HFFc6 (cell line): ENCODE measurements around the gene LTB4R. TPM values are rescaled to one million over a fixed set of nuclear protein-coding genes. Genes with fewer than 3 reads are reported as not detected.

Experiments
- DNase-seq: peaks from one replicate; pipeline ENCODE4 v3.0.0-alpha.2; 2018
- H3K27ac Mint-ChIP-seq: 2 replicates; pipeline ENCODE4 v1.8.0; 2020; ENCODE audit warnings: mild to moderate bottlenecking, mixed read lengths
- H3K27me3 Mint-ChIP-seq: 2 replicates; pipeline ENCODE4 v1.8.0; 2021; ENCODE audit warnings: mild to moderate bottlenecking, moderate library complexity, mixed read lengths; ENCODE audit not compliant: insufficient read depth
- H3K36me3 Mint-ChIP-seq: 2 replicates; pipeline ENCODE4 v1.8.0; 2021; ENCODE audit warnings: low read depth, mixed read lengths
- H3K4me1 Mint-ChIP-seq: 2 replicates; pipeline ENCODE4 v1.8.0; 2020; ENCODE audit warnings: low read depth, mixed read lengths
- H3K4me3 Mint-ChIP-seq: 2 replicates; pipeline ENCODE4 v1.8.0; 2020; ENCODE audit warnings: mild to moderate bottlenecking, moderate library complexity, mixed read lengths
- H3K9me3 Mint-ChIP-seq: 2 replicates; pipeline ENCODE4 v1.8.0; 2020; ENCODE audit warnings: mild to moderate bottlenecking, mixed read lengths
- CTCF ChIP-seq: fragments of 200-600 bp; sonication (generic); IDR thresholded peaks from 2 replicates; pipeline ENCODE4 v1.5.0; 2021; ENCODE audit warnings: antibody characterized with exemption, mild to moderate bottlenecking
- total RNA-seq, 6 experiments: library from RNA; stranded (reverse); fragmentation: NEBNext Ultra II Directional; extraction: Animal tissue kit (Norgen Biotek cat#: 25700); gene quantifications; 2 replicates in 1 of 6; 3 replicates in 5 of 6; pipeline ENCODE4 v1.2.3, GENCODE V29; 2021

Gene LTB4R
- total RNA-seq, 6 experiments from 2014 or later, result 1.5 to 2.9 (median 1.9) TPM

DNA sequence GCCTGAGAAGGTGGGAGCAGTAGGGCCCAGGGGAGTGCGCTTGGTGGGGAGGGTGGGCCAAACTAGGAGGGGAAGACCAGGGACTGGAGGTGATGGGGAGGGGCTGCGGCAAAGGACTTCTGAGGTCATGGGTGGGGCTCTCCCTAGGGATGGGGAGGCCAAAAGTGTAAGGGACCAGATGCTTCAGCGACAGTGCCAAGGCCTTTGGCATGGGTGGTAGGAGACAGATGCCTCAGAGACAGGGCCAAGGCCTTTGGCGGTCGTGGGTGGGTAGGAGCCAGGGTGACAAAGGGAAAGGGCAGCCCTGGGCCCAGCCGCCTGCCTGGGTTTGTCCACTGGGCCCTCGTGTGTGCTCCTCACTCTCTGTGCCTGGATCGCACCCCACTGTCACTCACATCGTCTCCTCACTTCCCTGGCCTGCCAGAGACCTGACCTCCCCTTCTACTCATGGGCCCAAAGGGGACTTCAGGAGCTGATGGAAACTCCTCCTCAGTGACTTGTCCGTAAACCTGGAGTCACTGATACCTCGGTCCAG lies 26.7 kb upstream of the LTB4R start:
- no peak for TF ChIP-seq CTCF
- Mint-ChIP-seq H3K36me3 (no peaks in the 10 kb centered on the region), H3K4me1 (peaks cover 16% of the 10 kb centered on the region; the same call in 1 of the 2 replicates), H3K9me3 (no peaks in the 10 kb centered on the region), H3K4me3 (no peak overlapping the region), H3K27ac (no peak overlapping the region), H3K27me3 (no peaks in the 10 kb centered on the region; the same call in 1 of the 2 replicates)
- no peak for DNase-seq

GRCh38 chr14:24285351-24285750 lies 26.0 kb upstream of the LTB4R start:
- no peaks in the 10 kb centered on the region; the same call in 1 of the 2 replicates for H3K27me3 Mint-ChIP-seq
- no peak overlapping the region for H3K4me3 Mint-ChIP-seq
- H3K9me3 Mint-ChIP-seq, result no peaks in the 10 kb centered on the region
- peaks cover 2% of the 10 kb centered on the region; the same call in 1 of the 2 replicates for H3K36me3 Mint-ChIP-seq
- TF ChIP-seq CTCF, result no peak
- DNase-seq, result peak; percentile 20
- 0 out of 2 replicates have a peak overlapping the region, but pooled peaks have one; percentile 8 for H3K27ac Mint-ChIP-seq
- peaks cover 14% of the 10 kb centered on the region; the same call in 1 of the 2 replicates for H3K4me1 Mint-ChIP-seq

GRCh38 chr14:24286996-24287395 lies 24.3 kb upstream of the LTB4R start:
- Mint-ChIP-seq H3K4me1 (peaks cover 6% of the 10 kb centered on the region; the same call in 1 of the 2 replicates), H3K9me3 (no peaks in the 10 kb centered on the region), H3K27ac (no peak overlapping the region), H3K4me3 (no peak overlapping the region), H3K27me3 (peaks cover under 1% of the 10 kb centered on the region; the same call in 1 of the 2 replicates), H3K36me3 (peaks cover 7% of the 10 kb centered on the region; the same call in 1 of the 2 replicates)
- DNase-seq, result no peak
- no peak for TF ChIP-seq CTCF

DNA sequence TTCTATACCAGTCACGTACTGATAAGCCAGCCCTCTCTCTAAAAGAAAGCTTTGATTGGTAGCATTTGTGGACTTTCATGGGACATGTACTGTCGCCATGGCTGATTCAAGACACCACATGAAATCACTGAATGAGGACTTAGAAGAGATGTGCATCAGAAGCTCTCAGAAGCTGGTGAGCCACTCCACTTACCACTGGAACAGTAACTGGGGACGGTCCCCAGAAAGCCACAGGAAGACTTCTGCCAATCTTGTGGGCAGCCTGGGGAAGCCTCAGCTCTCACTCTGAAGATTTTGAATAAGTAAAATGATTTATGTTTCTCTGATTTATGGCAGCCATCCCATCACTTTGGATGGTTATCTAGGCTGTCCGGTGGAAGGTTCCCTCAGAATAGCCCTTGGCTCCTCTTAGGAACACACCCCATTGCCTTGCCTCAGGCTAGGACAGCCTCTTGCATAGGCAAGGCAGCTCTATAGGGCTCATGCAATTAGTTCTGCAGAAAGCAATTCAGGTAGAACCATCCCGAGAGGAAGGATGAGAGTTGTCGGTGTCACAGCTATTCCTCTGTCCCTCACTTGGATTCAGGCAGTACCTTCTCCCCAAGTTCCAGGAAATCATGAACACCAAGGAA lies 21.5 kb upstream of the LTB4R start:
- H3K4me1 Mint-ChIP-seq, result peaks cover 6% of the 10 kb centered on the region; the same call in 1 of the 2 replicates
- H3K27me3 Mint-ChIP-seq, result peaks cover 2% of the 10 kb centered on the region; the same call in 1 of the 2 replicates
- no peak for TF ChIP-seq CTCF
- DNase-seq, result no peak
- no peak overlapping the region for H3K4me3 Mint-ChIP-seq
- no peaks in the 10 kb centered on the region for H3K9me3 Mint-ChIP-seq
- H3K27ac Mint-ChIP-seq, result no peak overlapping the region
- peaks cover 7% of the 10 kb centered on the region; the same call in 1 of the 2 replicates for H3K36me3 Mint-ChIP-seq

- no peak for TF ChIP-seq CTCF
- no peaks in the 10 kb centered on the region for H3K9me3 Mint-ChIP-seq
- no peaks in the 10 kb centered on the region for H3K4me1 Mint-ChIP-seq
- peaks cover 2% of the 10 kb centered on the region; the same call in 1 of the 2 replicates for H3K27me3 Mint-ChIP-seq
- no peak for DNase-seq
- peaks cover 7% of the 10 kb centered on the region; the same call in 1 of the 2 replicates for H3K36me3 Mint-ChIP-seq
- no peak overlapping the region for H3K27ac Mint-ChIP-seq
- no peak overlapping the region for H3K4me3 Mint-ChIP-seq
Measured at GRCh38 chr14:24290746-24291145, 20.6 kb upstream of the LTB4R start.
